Cardiac fibroblast (primary cell): ENCODE results near the gene MPL.

Experiments
- DNase-seq, 2 donors: peaks; one replicate each; pipeline versions ENCODE4 v3.0.0 to v3.0.0-alpha.2; 2010; ENCODE audit warnings: low read depth in 2 of 2
- H3K4me3 ChIP-seq, 2 donors: replicated peaks in 1 of 2; 1 replicate in 1 of 2; 2 replicates in 1 of 2; pipeline ENCODE4 v1.5.1; 2011; ENCODE audit warnings: low read depth in 2 of 2, low read length in 2 of 2, mild to moderate bottlenecking in 2 of 2, moderate library complexity in 1 of 2
- CTCF ChIP-seq: IDR thresholded peaks from one replicate; pipeline ENCODE4 v1.5.1; 2011; ENCODE audit warnings: low read depth, mild to moderate bottlenecking, low read length, inconsistent platforms

The MPL gene

GRCh38 chr1:43346636-43347035 lies 9.0 kb downstream of the MPL start:
- TF ChIP-seq CTCF, result no peak
- no peak overlapping the region for H3K4me3 ChIP-seq
- no peak for DNase-seq

GRCh38 chr1:43348343-43348808 lies 10.8 kb downstream of the MPL start:
- peak overlapping the region; percentile 45 to 54 for H3K4me3 ChIP-seq
- TF ChIP-seq CTCF, result no peak
- DNase-seq, result peak in 1 of 2 donors; percentile 15

GRCh38 chr1:43348809-43349593 lies 11.4 kb downstream of the MPL start:
- peak overlapping the region; percentile 47 to 54 for H3K4me3 ChIP-seq
- TF ChIP-seq CTCF, result no peak
- peak; percentile 40 to 72 for DNase-seq

- no peak for TF ChIP-seq CTCF
- H3K4me3 ChIP-seq, result peak overlapping the region; percentile 47 to 54
- DNase-seq, result peak; percentile 26 to 48
Observed at GRCh38 chr1:43349594-43350306, 12.1 kb downstream of the MPL start.

- TF ChIP-seq CTCF, result no peak
- no peak for DNase-seq
- no peak overlapping the region for H3K4me3 ChIP-seq
Observed at GRCh38 chr1:43350976-43351375, 13.4 kb downstream of the MPL start.

GRCh38 chr1:43351421-43352350 lies 14.1 kb downstream of the MPL start:
- H3K4me3 ChIP-seq, result no peak overlapping the region
- no peak for TF ChIP-seq CTCF
- no peak for DNase-seq
